ENCODE measurements around the gene SULT4A1. TPM values are rescaled to one million over a fixed set of nuclear protein-coding genes. Genes with fewer than 3 reads are reported as not detected.

SULT4A1 gene
- total RNA-seq, 2 donors from 2014 or later = 0.12 TPM; not detected in 1

GRCh38 chr22:43857367-43857766, 4.9 kb downstream of the SULT4A1 start:
- Histone ChIP-seq H3K27me3 (peaks cover 0 to 5% of the 10 kb centered on the region in 2 donors), H3K4me3 (no peak overlapping the region), H3K4me1 (peaks cover 0 to 5% of the 10 kb centered on the region in 2 donors), H3K27ac (no peak overlapping the region), H3K36me3 (no peaks in the 10 kb centered on the region), H3K9me3 (peaks cover 0 to 14% of the 10 kb centered on the region in 2 donors)
- DNase-seq (ENCODE audit: low spot score) = no peak
- TF ChIP-seq CTCF (IDR thresholded peaks at IDR 0.05) = no peak

- H3K4me3 ChIP-seq = no peak overlapping the region
- H3K9me3 ChIP-seq = peaks cover 0 to 14% of the 10 kb centered on the region in 2 donors
- DNase-seq (ENCODE audit: low spot score) = no peak
- TF ChIP-seq CTCF (IDR thresholded peaks at IDR 0.05) = no peak
- H3K4me1 ChIP-seq = no peaks in the 10 kb centered on the region
- H3K27ac ChIP-seq = no peak overlapping the region
- H3K36me3 ChIP-seq = no peaks in the 10 kb centered on the region
- H3K27me3 ChIP-seq = no peaks in the 10 kb centered on the region
Measured at GRCh38 chr22:43855431-43855830, 6.9 kb downstream of the SULT4A1 start.

- Histone ChIP-seq H3K27me3 (no peaks in the 10 kb centered on the region), H3K9me3 (peaks cover 0 to 14% of the 10 kb centered on the region in 2 donors)
- DNase-seq (ENCODE audit: low spot score) = no peak
Measured at GRCh38 chr22:43854786-43855271, 7.5 kb downstream of the SULT4A1 start.

GRCh38 chr22:43854121-43854785, 8.1 kb downstream of the SULT4A1 start:
- no peaks in the 10 kb centered on the region for H3K4me1 ChIP-seq
- no peak overlapping the region for H3K4me3 ChIP-seq
- no peaks in the 10 kb centered on the region for H3K27me3 ChIP-seq
- peaks cover 0 to 14% of the 10 kb centered on the region in 2 donors for H3K9me3 ChIP-seq
- DNase-seq (ENCODE audit: low spot score) = no peak
- no peak overlapping the region for H3K27ac ChIP-seq
- TF ChIP-seq CTCF (IDR thresholded peaks at IDR 0.05) = no peak
- no peaks in the 10 kb centered on the region for H3K36me3 ChIP-seq

More at GRCh38 chr22:43854786-43855271, 7.5 kb downstream of the SULT4A1 start:
- Histone ChIP-seq H3K27ac (no peak overlapping the region), H3K36me3 (no peaks in the 10 kb centered on the region), H3K4me3 (no peak overlapping the region), H3K4me1 (no peaks in the 10 kb centered on the region)
- no peak for TF ChIP-seq CTCF (IDR thresholded peaks at IDR 0.05)

GRCh38 chr22:43853328-43853931, 8.9 kb downstream of the SULT4A1 start:
- Histone ChIP-seq H3K9me3 (peaks cover 0 to 14% of the 10 kb centered on the region in 2 donors), H3K27ac (no peak overlapping the region), H3K27me3 (no peaks in the 10 kb centered on the region), H3K36me3 (no peaks in the 10 kb centered on the region), H3K4me3 (no peak overlapping the region), H3K4me1 (no peaks in the 10 kb centered on the region)
- no peak for TF ChIP-seq CTCF (IDR thresholded peaks at IDR 0.05)
- no peak for DNase-seq (ENCODE audit: low spot score)
